Tibial artery (tissue), 4 donors: ENCODE measurements around the gene CASR.

ENCODE experiments used
- DNase-seq, 2 donors: peaks; one replicate each; pipeline ENCODE4 v3.0.0-alpha.2; 2019
- H3K27ac ChIP-seq, 2 donors: fragments of 200-600 bp; sonication (generic) in 1 of 2; 1 replicate in 1 of 2; 2 replicates in 1 of 2; pipeline ENCODE4 v1.5.1; 2018 to 2019; ENCODE audit warnings: mild to moderate bottlenecking in 1 of 2
- H3K27me3 ChIP-seq, 2 donors: fragments of 200-600 bp; sonication (generic) in 1 of 2; one replicate each; pipeline versions ENCODE4 v1.5.1 to v1.6.0; 2016 to 2019
- H3K36me3 ChIP-seq, 3 donors: fragments of 200-600 bp; sonication (generic) in 2 of 3; one replicate each; pipeline ENCODE4 v1.5.1; 2016 to 2019; ENCODE audit warnings: mild to moderate bottlenecking in 2 of 3
- H3K4me1 ChIP-seq, 4 donors: fragments of 200-600 bp; sonication (generic) in 2 of 4; 1 replicate in 3 of 4; 2 replicates in 1 of 4; pipeline ENCODE4 v1.5.1; 2016 to 2019
- H3K4me3 ChIP-seq, 2 donors: fragments of 200-600 bp; sonication (generic) in 1 of 2; 1 replicate in 1 of 2; 2 replicates in 1 of 2; pipeline ENCODE4 v1.5.1; 2018 to 2019; ENCODE audit warnings: mild to moderate bottlenecking in 2 of 2
- H3K9me3 ChIP-seq, 3 donors: fragments of 200-600 bp; sonication (generic) in 1 of 3; one replicate each; pipeline ENCODE4 v1.5.1; 2016 to 2019
- CTCF ChIP-seq, 2 experiments: fragments of 200-600 bp in 1 of 2; fragments of 450-650 bp in 1 of 2; IDR thresholded peaks; one replicate each; pipeline ENCODE4 v1.5.1; 2017 to 2019; ENCODE audit warnings: antibody characterized with exemption in 2 of 2, mild to moderate bottlenecking in 1 of 2, moderate library complexity in 1 of 2
- intact Hi-C: fragments of 100-400 bp; cut with DNase I; formaldehyde crosslinking; loops from one replicate; pipeline ENCODE4 v1.15.0; 2023; ENCODE audit warnings: low total_unique reads

The CASR gene

GRCh38 chr3:122217901-122218300, 34.4 kb downstream of the CASR start:
- Histone ChIP-seq H3K4me1 (no peaks in the 10 kb centered on the region), H3K27me3 (no peaks in the 10 kb centered on the region), H3K36me3 (no peaks in the 10 kb centered on the region), H3K27ac (no peak overlapping the region), H3K9me3 (no peaks in the 10 kb centered on the region), H3K4me3 (no peak overlapping the region)
- no peak for TF ChIP-seq CTCF (IDR thresholded peaks at IDR 0.05)
- DNase-seq: no peak
- intact Hi-C loops: no loop called here

GRCh38 chr3:122219242-122219872, 35.9 kb downstream of the CASR start:
- DNase-seq: no peak
- Histone ChIP-seq H3K27ac (no peak overlapping the region), H3K4me3 (no peak overlapping the region), H3K4me1 (no peaks in the 10 kb centered on the region), H3K9me3 (no peaks in the 10 kb centered on the region), H3K36me3 (no peaks in the 10 kb centered on the region), H3K27me3 (no peaks in the 10 kb centered on the region)
- intact Hi-C loops: no loop called here
- TF ChIP-seq CTCF (IDR thresholded peaks at IDR 0.05): no peak

GRCh38 chr3:122227036-122227781, 43.7 kb downstream of the CASR start:
- no peaks in the 10 kb centered on the region for H3K4me1 ChIP-seq
- intact Hi-C loops: no loop called here
- H3K9me3 ChIP-seq: no peaks in the 10 kb centered on the region
- H3K36me3 ChIP-seq: no peaks in the 10 kb centered on the region
- H3K4me3 ChIP-seq: no peak overlapping the region
- DNase-seq: no peak
- no peak for TF ChIP-seq CTCF (IDR thresholded peaks at IDR 0.05)
- peaks cover 0 to 5% of the 10 kb centered on the region in 2 donors for H3K27me3 ChIP-seq
- no peak overlapping the region for H3K27ac ChIP-seq

- no peak for TF ChIP-seq CTCF (IDR thresholded peaks at IDR 0.05)
- Histone ChIP-seq H3K36me3 (no peaks in the 10 kb centered on the region), H3K27me3 (peaks cover 0 to 5% of the 10 kb centered on the region in 2 donors), H3K4me1 (no peaks in the 10 kb centered on the region), H3K27ac (no peak overlapping the region), H3K4me3 (no peak overlapping the region), H3K9me3 (no peaks in the 10 kb centered on the region)
- intact Hi-C loops: no loop called here
- DNase-seq: no peak
These were observed 46.7 kb downstream of the CASR start for GRCh38 chr3:122230174-122230573.

- intact Hi-C loops: no loop called here
- TF ChIP-seq CTCF (IDR thresholded peaks at IDR 0.05): no peak
- no peak overlapping the region for H3K4me3 ChIP-seq
- H3K9me3 ChIP-seq: no peaks in the 10 kb centered on the region
- no peak for DNase-seq
- no peak overlapping the region for H3K27ac ChIP-seq
- H3K27me3 ChIP-seq: peaks cover 0 to 5% of the 10 kb centered on the region in 2 donors
- no peaks in the 10 kb centered on the region for H3K36me3 ChIP-seq
- no peaks in the 10 kb centered on the region for H3K4me1 ChIP-seq
These were observed 48.1 kb downstream of the CASR start for GRCh38 chr3:122231465-122232157.
